NK-92 (cell line): ENCODE data around the gene MVD.
"Not testable (repeated sequence)": the region's sequence is repeated elsewhere in the genome, so short reads cannot be mapped to it uniquely, and the experiment has no call there.

ENCODE experiments used
- DNase-seq: peaks from one replicate; lab custom pipeline; 2025; ENCODE audit not compliant: unreplicated experiment; lab: John Stamatoyannopoulos, UW

Gene MVD

DNA sequence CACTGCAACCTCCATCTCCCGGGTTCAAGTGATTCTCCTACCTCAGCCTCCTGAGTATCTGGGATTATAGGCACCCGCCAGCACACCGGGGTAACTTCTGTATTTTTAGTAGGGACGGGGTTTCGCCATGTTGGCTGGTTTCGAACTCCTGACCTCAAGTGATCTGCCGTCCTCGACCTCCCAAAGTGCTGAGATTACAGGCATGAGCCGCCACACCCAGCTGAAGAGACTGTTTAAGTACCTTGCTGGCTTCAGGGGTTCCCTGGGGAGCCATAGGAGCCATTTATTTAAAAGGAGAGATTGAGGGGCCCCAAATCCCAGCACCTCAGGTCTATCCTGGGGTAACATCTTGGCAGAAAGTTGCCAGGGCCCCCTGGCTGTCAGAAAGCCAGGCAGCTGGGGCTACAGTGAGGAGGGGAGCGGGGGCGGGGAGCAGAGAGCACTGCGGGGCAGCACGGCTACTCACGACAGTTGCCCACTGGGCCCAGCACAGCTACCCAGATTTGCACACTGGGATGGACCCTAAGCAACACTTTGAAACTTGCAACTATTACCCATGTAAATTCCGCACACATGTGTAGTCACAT is 21.8 kb upstream of the MVD start:
- no peak for DNase-seq

DNA sequence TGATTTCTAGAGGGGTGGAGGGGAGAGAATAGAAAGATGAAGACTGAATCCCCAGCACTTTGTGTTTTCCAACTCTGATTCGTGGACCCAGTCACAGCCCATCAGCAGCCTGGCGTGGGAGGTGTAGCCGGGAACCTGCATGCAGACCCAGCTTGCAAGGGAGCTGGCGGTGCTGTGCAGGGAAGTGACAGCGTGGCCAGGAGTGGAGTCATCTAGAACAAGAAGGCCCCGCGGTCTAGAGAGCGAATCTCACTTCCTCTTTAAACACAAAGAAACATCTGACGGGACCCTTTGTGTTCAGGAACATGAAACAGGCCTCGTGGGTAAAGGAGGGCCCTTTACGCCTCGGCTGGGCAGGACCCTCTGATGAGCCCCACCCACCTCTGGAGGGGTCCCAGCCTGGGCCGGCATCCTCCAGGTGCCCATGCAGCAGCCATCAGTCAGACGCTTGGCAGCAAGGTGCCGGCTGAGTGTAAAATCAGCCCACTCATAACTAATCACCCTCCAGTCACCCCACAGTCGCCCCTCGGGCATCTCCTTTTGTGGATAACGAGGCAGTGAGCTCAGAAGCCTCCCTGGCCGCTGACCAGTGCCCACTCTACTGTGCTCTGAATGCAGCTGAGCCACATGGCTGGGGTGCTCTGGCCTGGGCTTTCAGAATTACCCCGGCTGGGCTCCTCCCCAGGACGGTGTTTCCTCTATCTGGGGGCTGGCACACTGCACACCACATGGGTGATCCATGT is 19.0 kb upstream of the MVD start:
- DNase-seq = no peak

DNA sequence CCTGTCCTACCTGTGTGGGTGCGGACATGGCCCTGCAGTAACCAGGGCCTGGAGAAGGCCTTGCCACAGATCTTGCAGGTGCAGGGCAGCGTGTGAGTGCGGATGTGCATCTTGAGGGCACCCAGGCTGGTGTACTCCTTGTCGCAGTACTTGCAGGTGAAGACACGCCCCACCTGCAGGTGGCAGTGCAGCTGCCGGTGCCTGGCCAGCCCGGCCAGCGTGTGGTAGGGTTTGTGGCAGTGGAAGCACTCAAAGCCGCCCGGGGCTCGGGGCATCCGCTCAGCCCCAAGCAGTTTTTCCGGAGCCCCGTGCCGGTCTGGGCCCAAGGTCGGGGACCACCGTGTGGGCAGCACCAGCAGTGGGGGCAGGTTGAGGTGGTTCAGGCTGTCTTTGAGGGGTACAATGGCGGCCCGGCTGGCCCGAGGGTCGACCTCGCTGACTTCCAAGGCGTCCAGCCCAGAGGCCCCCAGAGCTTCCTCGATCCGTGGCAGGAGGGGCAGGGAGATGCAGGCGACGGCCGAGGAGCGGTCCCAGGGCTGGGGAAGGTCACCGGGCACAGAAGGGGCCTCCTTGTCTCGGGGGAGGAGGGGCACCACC is 18.3 kb upstream of the MVD start:
- no peak for DNase-seq

DNA sequence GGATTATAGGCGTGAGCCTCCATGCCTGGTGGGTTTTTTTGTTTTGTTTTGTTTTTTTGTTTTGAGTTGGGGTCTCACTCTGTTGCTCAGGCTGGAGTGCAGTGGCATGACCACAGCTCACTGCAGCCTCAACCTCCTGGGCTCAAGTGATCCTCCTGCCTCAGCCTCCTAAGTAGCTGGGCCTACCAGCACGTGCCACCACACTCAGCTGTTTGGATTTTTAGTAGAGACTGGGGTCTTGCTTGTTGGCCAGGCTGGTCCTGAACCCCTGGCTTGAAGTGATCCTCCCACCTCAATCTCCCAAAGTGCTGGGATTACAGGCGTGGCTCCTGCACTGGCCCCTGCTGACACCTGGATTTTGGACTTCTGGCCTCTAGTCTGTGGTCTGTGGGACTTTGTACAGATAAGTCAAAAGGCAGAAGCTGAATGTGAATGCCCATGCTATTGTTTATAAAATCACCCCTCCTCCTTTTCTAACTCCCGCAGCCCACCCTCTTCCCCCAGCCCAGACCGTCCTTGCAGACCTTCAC is 17.7 kb upstream of the MVD start:
- DNase-seq = no peak

DNA sequence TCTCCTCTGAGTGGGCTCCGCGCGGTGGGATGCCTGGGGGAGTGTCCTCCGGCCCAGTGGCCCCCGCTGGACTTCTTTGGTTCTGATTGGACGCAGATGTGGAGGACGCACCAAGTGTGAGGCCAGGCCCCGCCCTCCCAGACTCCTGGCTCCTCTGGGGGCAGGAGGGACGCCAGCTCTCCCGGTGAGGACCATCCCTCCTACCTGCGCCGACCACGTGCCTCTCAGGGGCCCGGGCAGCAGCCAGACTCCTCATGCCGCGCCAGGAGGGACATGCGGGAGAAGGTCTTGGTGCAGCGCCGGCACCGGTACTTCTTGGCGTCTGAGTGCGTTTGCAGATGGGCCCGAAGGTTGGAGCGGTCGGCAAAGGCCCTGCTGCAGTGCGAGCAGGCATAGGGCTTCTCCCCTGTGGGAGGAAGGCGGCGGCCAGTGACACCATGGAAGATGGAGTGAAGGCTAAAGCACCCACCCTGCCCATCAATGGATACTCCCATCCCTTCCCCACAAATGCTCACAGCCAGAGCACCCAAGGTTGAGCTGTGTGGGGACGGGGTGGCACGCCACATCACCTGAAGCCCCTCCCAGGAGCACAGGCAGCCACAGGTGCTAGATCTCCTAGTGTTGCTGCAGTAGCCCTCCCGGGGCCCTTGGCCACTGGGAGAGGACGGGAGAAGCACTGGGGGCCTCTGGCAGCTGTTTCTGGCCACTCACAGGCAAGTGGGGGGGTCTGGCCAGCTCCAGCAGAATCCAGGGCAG is 15.5 kb upstream of the MVD start:
- no peak for DNase-seq

DNA sequence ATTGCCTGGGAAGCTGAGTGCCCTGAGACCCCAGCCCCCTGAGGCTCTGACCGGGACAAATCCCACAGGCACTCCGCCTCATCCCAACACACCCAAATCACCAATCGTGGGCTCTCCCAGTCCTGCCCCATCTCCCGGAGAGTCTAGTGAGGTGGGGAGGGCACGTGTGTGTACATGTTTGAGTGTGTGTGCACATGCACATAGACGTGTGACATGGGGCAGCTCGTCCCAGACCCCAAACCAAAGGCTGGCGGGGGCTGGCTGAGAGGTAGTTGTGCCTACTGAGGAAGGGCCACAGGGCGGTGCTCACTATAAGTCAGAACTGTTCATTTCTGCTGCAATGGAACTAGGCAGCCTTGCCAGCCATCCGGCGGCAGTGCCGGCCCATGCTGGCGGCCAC is 14.8 kb upstream of the MVD start:
- no peak for DNase-seq

DNA sequence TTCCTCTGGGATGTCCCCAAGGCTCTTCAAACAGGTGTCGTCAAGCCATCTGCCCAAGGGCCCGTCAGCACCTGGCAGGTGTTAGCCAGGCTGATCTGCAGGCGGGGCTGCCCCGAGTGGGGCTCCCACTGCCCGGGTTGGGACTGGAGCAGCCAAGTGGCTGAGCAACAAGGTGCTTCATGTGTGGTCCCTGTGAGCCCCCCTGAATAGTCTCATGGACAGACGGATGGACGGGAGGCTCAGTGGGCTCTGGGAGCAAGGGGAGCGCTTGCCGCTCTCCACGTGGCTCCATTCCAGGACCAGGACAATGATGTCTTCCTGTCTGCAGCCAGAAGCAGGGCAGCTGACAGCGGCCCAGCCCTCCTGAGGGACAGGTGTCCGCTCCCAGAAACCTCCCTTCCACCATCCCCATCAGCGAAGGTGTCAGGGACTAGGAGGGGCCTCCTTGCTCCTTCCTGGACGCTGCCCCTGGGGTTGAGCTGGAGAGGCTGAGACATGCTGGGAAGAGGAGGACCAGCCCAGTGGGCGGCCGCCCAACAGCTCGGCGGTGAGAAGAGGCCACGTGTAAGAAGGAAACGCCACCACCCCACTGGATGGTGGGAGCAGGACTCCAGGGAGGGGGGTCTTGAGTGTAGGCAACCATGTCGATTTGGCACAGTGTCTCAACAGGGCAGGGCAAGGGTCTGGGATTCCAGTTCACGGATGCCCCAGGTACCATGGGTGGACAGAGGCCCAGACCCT is 13.8 kb upstream of the MVD start:
- no peak for DNase-seq

DNA sequence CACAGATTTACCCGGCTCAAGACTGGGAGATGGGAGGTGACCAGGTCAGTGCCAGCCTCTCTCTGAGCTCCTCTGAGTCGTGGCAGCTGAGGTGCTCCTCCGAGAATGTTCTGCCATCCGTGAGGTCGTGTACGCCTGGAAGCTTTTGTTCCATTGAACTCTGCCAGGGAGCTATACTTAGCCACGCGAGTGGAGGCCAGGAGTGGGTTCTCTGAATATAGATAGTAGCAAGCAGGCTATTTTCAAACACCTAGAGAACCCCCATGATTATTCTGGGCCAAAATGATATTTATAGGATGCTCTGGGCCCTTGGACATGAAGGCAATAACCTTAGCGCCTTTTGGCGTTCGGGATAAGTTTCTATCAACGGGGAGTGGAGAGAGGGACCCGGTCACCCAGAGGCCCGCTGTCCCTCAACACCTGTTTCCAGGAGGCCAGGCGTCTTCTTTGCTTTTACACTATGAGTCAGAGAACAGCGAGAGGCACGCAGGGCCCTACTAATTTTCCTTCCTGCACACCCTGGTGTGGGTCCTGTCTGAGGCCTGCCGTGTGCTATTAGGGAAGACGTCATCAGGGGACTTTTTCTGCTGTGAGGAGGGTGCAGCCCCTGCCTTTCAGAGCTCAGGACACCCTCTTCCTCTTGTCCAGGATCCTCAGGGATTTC is 11.0 kb upstream of the MVD start:
- no peak for DNase-seq

DNA sequence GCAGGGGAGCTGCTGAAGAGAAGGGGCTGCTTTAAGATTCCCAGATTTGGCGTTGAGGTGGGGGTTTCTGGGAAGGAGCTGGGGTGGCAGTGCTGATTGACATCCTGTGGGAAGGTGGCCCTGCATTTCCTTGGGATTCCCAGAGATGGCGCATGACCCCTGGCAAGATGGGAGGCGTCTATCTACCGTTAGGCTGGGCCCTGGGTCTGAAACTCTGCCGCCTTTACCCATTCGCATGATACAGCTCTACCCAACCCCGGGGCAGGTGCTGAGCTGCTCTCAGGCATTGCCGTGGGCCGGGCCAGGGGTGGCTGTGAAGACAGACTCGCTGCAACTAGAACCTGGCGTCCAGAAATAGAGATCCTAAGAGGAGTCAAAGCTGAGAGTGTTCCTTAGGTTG is 9.9 kb upstream of the MVD start:
- DNase-seq = no peak

DNA sequence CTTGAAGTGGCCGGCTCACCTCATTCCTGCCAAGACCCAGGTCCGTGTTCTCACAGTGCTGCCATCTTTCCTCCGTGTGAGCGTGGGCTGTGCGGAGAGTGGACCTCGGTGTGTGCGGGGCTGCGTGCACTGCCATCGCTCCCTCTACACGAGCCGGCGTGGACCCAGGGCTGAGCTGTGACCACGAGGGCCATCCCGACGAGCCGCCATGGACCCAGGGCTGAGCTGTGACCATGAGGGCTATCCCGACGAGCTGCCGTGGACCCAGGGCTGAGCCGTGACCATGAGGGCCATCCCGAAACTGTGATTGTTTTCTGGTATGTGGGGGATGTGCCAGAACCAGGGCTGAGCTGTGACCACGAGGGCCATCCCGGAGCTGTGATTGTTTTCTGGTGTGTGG is 8.9 kb upstream of the MVD start:
- no peak for DNase-seq

DNA sequence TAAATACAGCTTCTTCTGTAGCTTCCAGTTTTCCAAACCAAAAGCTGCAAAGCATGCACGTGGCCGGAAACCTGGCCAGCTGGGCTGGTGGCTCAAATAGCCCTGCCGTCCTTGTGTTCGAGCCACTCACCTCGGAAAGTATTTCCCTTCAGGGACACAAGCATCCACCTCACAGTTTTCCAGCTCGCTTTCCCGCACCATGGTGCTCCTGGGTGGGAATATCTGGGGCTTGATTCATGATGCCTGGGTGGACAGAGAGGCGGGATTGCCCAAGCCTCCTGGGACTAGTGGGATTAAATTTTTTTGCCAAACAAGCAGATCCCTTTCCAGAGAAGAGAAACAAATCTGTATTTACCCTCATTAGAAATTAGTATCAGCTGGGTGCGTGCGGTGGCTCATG is 7.1 kb upstream of the MVD start:
- no peak for DNase-seq

DNA sequence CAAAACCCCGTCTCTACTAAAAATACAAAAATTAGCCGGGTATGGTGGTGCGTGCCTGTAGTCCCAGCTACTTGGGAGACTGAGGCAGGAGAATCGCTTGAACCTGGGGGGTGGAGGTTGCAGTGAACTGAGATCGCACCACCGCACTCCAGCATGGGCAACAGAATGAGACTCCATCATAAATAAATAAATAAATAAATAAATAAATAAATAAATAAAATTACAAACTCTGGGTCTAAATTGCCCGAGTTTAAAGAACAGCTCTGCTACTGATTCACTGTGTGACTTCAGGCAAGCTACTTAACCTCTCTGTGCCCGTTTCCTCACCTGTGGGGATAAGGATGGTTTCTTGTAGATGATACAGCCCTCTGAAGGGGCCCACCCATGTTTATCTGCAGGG is 6.6 kb upstream of the MVD start:
- DNase-seq = not testable (repeated sequence)

DNA sequence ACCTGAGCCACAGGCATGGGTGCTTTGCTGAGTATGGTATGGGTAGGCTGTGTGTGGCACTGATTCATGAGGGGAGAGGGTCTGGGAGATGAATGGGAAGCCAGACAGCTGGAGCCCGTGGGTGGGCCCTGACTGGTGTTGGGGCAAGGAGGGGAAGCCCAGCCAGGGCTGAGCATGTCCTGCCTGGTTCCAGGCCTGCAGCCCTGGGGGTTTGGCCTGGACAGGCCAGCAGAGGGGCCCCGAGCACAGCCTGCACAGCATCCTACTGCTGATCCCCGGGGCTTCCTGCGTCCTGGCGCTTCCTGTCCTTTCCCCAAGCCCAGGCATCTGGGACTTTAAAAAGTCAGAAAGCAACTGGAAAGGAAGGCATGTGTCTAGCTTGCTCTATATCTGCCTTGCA is 4.6 kb upstream of the MVD start:
- no peak for DNase-seq

DNA sequence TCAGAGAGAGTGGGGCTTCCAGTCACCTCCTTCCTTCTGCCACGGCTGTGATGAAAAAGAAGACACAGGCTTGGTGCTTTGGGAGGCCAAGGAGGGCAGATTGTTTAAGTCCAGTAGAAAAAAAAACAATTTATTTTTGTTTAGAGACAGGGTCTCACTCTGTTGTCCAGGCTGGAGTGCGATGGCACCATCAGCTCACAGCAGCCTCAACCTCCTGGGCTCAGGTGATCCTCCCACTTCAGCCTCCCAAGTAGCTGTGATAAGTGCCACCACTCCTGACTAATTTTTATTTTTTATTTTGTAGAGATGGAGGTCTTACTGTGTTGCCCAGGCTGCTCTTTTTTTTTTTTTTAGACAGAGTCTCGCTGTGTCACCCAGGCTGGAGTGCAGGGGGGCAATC is 2.7 kb upstream of the MVD start:
- no peak for DNase-seq

DNA sequence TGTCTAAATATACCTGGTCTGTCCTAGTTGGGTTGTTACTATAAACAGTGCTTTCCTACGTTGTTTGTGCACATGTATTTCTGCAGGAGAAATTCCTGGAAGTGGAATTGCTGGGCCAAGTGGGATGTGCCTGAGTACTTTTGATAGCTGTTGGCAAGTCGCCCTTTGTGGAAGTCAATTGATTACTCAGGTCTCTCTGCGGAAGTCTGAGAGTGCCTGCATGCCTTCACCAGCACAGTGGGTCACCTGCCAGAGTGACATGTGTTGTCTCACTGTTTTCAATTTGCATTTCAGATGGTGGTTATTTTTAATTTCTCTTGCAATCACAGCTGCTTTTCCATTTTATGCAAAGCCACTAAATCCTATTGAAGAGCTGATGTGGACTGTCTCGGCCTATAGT is 2.3 kb upstream of the MVD start:
- DNase-seq = no peak

DNA sequence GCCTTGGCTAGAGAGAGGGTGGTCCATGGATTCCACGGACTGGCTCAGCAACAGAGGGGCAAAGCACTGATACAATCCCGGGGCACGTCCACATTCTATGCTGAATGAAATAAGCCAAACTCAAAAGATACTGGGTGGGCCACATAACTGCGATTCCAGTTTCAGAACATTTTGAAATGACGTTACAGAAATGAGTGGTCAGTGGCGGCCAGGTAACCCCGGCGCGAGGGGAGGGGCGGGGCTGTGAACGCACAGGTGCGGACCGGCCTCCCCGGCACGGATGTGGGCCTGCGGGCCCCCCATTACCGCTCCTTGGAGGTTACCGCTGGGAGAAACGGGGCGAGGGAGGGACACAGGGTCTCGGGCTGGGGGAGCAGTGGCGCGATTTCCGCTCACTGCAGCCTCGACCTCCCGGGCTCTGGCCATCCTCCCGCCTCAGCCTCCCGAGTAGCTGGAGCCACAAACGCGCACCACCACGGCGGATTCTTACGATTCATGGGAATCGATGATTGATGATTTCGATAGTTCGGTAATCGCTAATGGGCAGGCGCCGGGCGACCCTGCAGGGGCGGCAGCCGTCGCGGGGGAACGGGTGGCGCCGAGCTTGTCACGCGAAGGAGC is 559 bp downstream of the MVD start:
- DNase-seq = no peak

DNA sequence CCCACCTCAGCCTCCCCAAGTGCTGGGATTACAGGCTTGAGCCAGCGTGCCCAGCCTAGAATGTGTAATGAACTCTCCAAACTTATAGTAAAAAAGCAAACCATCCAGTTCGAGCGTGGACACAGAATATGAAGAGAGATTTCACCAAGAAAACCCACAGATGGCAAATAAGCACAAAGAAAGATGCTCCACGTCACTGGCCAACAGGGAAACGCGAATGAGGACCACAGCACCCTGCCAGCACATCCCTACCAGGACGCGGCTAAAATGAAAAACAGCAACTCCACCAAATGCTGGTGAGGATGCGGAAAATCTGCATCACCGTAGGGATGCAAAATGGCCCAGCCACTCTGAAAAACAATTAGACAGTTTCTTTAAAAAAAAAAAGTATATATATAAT is 1.4 kb downstream of the MVD start:
- no peak for DNase-seq

DNA sequence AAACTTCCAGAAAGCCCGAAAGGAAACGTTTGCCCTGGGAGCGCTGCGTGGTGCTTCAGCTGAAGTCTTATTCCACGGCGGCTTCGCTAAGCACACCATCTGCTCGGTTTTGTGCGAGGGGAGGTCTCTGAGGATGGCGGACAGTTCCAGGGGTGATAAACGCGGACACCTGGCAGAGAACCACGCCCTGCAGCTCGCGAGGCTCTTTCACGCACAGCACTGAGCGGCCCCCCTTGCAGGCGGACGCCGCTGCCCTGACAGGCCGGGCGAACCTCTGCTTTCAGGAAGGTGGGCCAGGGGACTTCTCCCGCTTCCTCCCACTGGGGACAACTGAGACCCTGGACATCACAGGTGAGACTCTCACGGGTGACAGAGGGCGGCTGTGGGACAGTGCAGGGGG is 3.7 kb downstream of the MVD start:
- no peak for DNase-seq

DNA sequence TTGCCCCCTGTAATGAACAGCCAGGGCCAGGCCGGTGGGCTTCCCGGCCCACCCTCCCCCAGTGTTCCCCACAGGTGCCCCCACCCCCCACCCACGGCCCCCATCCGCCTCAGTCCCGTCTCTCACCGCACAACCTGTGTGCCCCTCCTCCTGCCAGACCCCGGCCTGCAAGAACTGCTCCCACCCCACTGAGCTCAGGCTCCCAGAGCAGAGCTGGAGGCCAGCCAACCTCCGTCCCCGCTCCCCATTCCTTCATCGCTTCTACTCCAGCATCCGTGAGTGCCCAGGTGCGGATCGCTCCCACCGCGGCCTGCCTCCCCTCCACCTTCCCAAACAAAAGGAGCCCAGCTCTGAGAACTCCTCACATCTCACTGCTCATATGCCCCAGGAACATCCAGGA is 4.2 kb downstream of the MVD start:
- no peak for DNase-seq

DNA sequence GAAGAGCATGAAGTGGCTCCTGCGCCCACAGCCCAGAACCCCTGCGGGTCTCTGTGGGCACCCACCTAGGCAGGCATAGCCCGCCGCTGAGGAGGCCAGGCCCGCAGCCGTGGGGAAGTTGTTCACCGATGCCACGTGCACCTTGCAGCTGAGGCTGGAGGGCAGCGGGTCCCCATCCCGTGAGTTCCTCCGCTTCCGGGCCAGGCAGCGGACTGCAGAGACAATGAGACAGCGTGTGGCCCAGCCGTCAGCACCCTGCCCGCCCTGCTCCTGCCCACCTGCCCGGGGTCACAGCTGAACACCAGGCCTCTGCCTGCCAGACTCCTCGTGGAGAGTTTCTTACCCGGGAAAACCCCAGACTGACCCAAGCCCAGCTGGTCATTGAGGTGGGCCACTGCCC is 5.5 kb downstream of the MVD start:
- no peak for DNase-seq
